Kidney epithelial cell (primary cell): Measurements from ENCODE around the gene SPI1. TPM values are rescaled to one million over a fixed set of nuclear protein-coding genes. Genes with fewer than 3 reads are reported as not detected.
"Not testable (repeated sequence)": the region's sequence is repeated elsewhere in the genome, so short reads cannot be mapped to it uniquely, and the experiment has no call there.

Experiments
- DNase-seq: peaks from one replicate; pipeline ENCODE4 v3.0.0-alpha.2; 2010; ENCODE audit warnings: low read depth
- H3K27me3 ChIP-seq: 2 replicates; pipeline ENCODE4 v1.6.0; 2011; ENCODE audit warnings: low read length; ENCODE audit not compliant: control insufficient read depth, insufficient read depth
- H3K36me3 ChIP-seq: 2 replicates; pipeline ENCODE4 v1.5.1; 2011; ENCODE audit warnings: low read length; ENCODE audit not compliant: control insufficient read depth, insufficient read depth
- H3K4me3 ChIP-seq: 2 replicates; pipeline ENCODE4 v1.5.1; 2011; ENCODE audit warnings: low read depth, mild to moderate bottlenecking, control low read depth, low read length
- CTCF ChIP-seq: IDR thresholded peaks from 2 replicates; pipeline ENCODE4 v1.5.1; 2011; ENCODE audit warnings: mild to moderate bottlenecking, moderate library complexity, low read length, control low read depth, inconsistent platforms; ENCODE audit not compliant: insufficient read depth, poor library complexity, severe bottlenecking
- total RNA-seq: library from RNA; depleted of rRNA; stranded (reverse); fragments of >200 nt; gene quantifications from 2 replicates; pipeline ENCODE4 v1.2.3, GENCODE V29; 2015

SPI1 gene
- total RNA-seq, 1 donor from 2014 or later: not detected

- no peak overlapping the region for H3K4me3 ChIP-seq
- H3K36me3 ChIP-seq: peaks cover 2% of the 10 kb centered on the region
- no peaks in the 10 kb centered on the region for H3K27me3 ChIP-seq
- TF ChIP-seq CTCF: no peak
- DNase-seq: no peak
Measured at GRCh38 chr11:47326198-47326597, 52.1 kb downstream of the SPI1 start.

GRCh38 chr11:47325271-47326041, 52.9 kb downstream of the SPI1 start:
- DNase-seq: no peak
- H3K27me3 ChIP-seq: no peaks in the 10 kb centered on the region
- peaks cover 2% of the 10 kb centered on the region for H3K36me3 ChIP-seq
- no peak for TF ChIP-seq CTCF
- no peak overlapping the region for H3K4me3 ChIP-seq

GRCh38 chr11:47324520-47324919, 53.8 kb downstream of the SPI1 start:
- H3K27me3 ChIP-seq: no peaks in the 10 kb centered on the region
- TF ChIP-seq CTCF: no peak
- H3K4me3 ChIP-seq: no peak overlapping the region
- DNase-seq: no peak
- peaks cover 2% of the 10 kb centered on the region for H3K36me3 ChIP-seq

GRCh38 chr11:47318166-47318565, 60.2 kb downstream of the SPI1 start:
- no peak for DNase-seq
- no peak overlapping the region for H3K4me3 ChIP-seq
- no peaks in the 10 kb centered on the region for H3K27me3 ChIP-seq
- TF ChIP-seq CTCF: no peak
- H3K36me3 ChIP-seq: no peaks in the 10 kb centered on the region

GRCh38 chr11:47317064-47317828, 61.1 kb downstream of the SPI1 start:
- Histone ChIP-seq H3K4me3 (no peak overlapping the region), H3K27me3 (no peaks in the 10 kb centered on the region), H3K36me3 (no peaks in the 10 kb centered on the region)
- no peak for DNase-seq
- TF ChIP-seq CTCF: no peak

- H3K36me3 ChIP-seq, DNase-seq, H3K4me3 ChIP-seq, H3K27me3 ChIP-seq: not testable (repeated sequence)
Measured at GRCh38 chr11:47316501-47316900, 61.8 kb downstream of the SPI1 start.
